Measurements from ENCODE around the gene TRMT61B. TPM values are rescaled to one million over a fixed set of nuclear protein-coding genes. Genes with fewer than 3 reads are reported as not detected.
A peak's percentile ranks its signal among the peaks of the same experiment; 100 is the strongest.

Gene TRMT61B
- total and polyA plus RNA-seq, 2 of the 13 experiments (the other 11 are each of a cell fraction or from before 2014, with no cell fraction given): 19.7 to 23.5 TPM

GRCh38 chr2:28870146-28870891 is at the start of gene TRMT61B (continued):
- TF ChIP-seq ZBTB25 (CRISPR knock-in tag; IDR thresholded peaks at IDR 0.05): peak; percentile 89
- TF ChIP-seq BORCS8-MEF2B (CRISPR knock-in tag; IDR thresholded peaks at IDR 0.05): peak; percentile 95
- peak; percentile 94 for TF ChIP-seq THRA (CRISPR knock-in tag; IDR thresholded peaks at IDR 0.05; ENCODE audit: borderline replicate concordance)
- peak; percentile 79 for TF ChIP-seq PPARG (CRISPR knock-in tag; conservative IDR thresholded peaks at IDR 0.05)
- peak; percentile 96 for TF ChIP-seq ZBTB38 (CRISPR knock-in tag; IDR thresholded peaks at IDR 0.05)
- TF ChIP-seq ZNF512 (CRISPR knock-in tag; IDR thresholded peaks at IDR 0.05): 0 out of 2 replicates have a peak, but pooled peaks have one; percentile 58
- TF ChIP-seq KDM4B (CRISPR knock-in tag; IDR thresholded peaks at IDR 0.05): peak; percentile 99
- 0 out of 2 replicates have a peak, but pooled peaks have one; percentile 78 for TF ChIP-seq ZNF672 (CRISPR knock-in tag; IDR thresholded peaks at IDR 0.05)
- TF ChIP-seq TBP (CRISPR knock-in tag; IDR thresholded peaks at IDR 0.05): no peak
- TF ChIP-seq SRSF9 (IDR thresholded peaks at IDR 0.05; ENCODE audit: borderline replicate concordance, insufficient read depth, low read depth, low read length, poor library complexity, severe bottlenecking): no peak
- peak; percentile 90; the same call in 1 of the 2 replicates for TF ChIP-seq NFKBIZ (CRISPR knock-in tag; IDR thresholded peaks at IDR 0.05)
- TF ChIP-seq GMEB1 (CRISPR knock-in tag; IDR thresholded peaks at IDR 0.05; ENCODE audit: borderline replicate concordance): peak; percentile 92
- no peak for TF ChIP-seq SRSF4 (IDR thresholded peaks at IDR 0.05; ENCODE audit: low read depth, low read length, poor library complexity, severe bottlenecking)
- TF ChIP-seq AKNA (CRISPR knock-in tag; IDR thresholded peaks at IDR 0.05; ENCODE audit: borderline replicate concordance): no peak
- no peak for TF ChIP-seq ZNF615 (CRISPR knock-in tag; IDR thresholded peaks at IDR 0.05; ENCODE audit: borderline replicate concordance)
- TF ChIP-seq DR1 (CRISPR knock-in tag; IDR thresholded peaks at IDR 0.05): peak; percentile 91
- TF ChIP-seq ZNF839 (CRISPR knock-in tag; IDR thresholded peaks at IDR 0.05; ENCODE audit: borderline replicate concordance): peak; percentile 94; the same call in 1 of the 2 replicates
